Measurements from ENCODE around the gene CD9.
A peak's percentile ranks its signal among the peaks of the same experiment; 100 is the strongest.

The CD9 gene

GRCh38 chr12:6228535-6229223 lies 28.5 kb downstream of the CD9 start:
- no peak overlapping the region for H3K4me3 ChIP-seq (replicated peaks; ENCODE audit: insufficient read depth, low read length)
- no peaks in the 10 kb centered on the region for H3K27me3 ChIP-seq (ENCODE audit: insufficient read depth, poor library complexity, severe bottlenecking)
- no peak for TF ChIP-seq GABPA (IDR thresholded peaks at IDR 0.05; ENCODE audit: low read depth)
- TF ChIP-seq REST (IDR thresholded peaks at IDR 0.05; ENCODE audit: insufficient replicate concordance, low read depth): no peak
- TF ChIP-seq POLR2AphosphoS5 (IDR thresholded peaks at IDR 0.05; ENCODE audit: low read depth): no peak
- TF ChIP-seq CTCF (IDR thresholded peaks at IDR 0.05; ENCODE audit: insufficient read depth, low read length): no peak
- no peak for TF ChIP-seq SPI1 (IDR thresholded peaks at IDR 0.05; ENCODE audit: borderline replicate concordance, low read depth)
- H3K27ac ChIP-seq (replicated peaks): peak overlapping the region; percentile 73
- no peak for DNase-seq (ENCODE audit: low read depth in 1 of 2, low spot score in 1 of 2)

GRCh38 chr12:6229224-6230218 lies 29.3 kb downstream of the CD9 start:
- H3K4me3 ChIP-seq (replicated peaks; ENCODE audit: insufficient read depth, low read length): no peak overlapping the region
- H3K27me3 ChIP-seq (ENCODE audit: insufficient read depth, poor library complexity, severe bottlenecking): no peaks in the 10 kb centered on the region
- DNase-seq (ENCODE audit: low read depth in 1 of 2, low spot score in 1 of 2): peak; percentile 68 to 83
- peak overlapping the region; percentile 73 for H3K27ac ChIP-seq (replicated peaks)
- TF ChIP-seq CTCF (IDR thresholded peaks at IDR 0.05; ENCODE audit: insufficient read depth, low read length) (no peak), POLR2AphosphoS5 (IDR thresholded peaks at IDR 0.05; ENCODE audit: low read depth) (no peak; the same call in 1 of the 2 replicates), SPI1 (IDR thresholded peaks at IDR 0.05; ENCODE audit: borderline replicate concordance, low read depth) (peak; percentile 32; the same call in 1 of the 2 replicates), GABPA (IDR thresholded peaks at IDR 0.05; ENCODE audit: low read depth) (no peak), REST (IDR thresholded peaks at IDR 0.05; ENCODE audit: insufficient replicate concordance, low read depth) (no peak)

GRCh38 chr12:6230321-6231110 lies 30.3 kb downstream of the CD9 start:
- H3K4me3 ChIP-seq (replicated peaks; ENCODE audit: insufficient read depth, low read length): no peak overlapping the region
- peak; percentile 83 to 96 for DNase-seq (ENCODE audit: low read depth in 1 of 2, low spot score in 1 of 2)
- TF ChIP-seq GABPA (IDR thresholded peaks at IDR 0.05; ENCODE audit: low read depth) (0 out of 2 replicates have a peak, but pooled peaks have one; percentile 5), REST (IDR thresholded peaks at IDR 0.05; ENCODE audit: insufficient replicate concordance, low read depth) (no peak), POLR2AphosphoS5 (IDR thresholded peaks at IDR 0.05; ENCODE audit: low read depth) (peak; percentile 84), CTCF (IDR thresholded peaks at IDR 0.05; ENCODE audit: insufficient read depth, low read length) (no peak)
- no peaks in the 10 kb centered on the region for H3K27me3 ChIP-seq (ENCODE audit: insufficient read depth, poor library complexity, severe bottlenecking)
- peak overlapping the region; percentile 73 for H3K27ac ChIP-seq (replicated peaks)

All from HL-60 (cell line).